ENCODE measurements around the gene RIN3. TPM values are rescaled to one million over a fixed set of nuclear protein-coding genes. Genes with fewer than 3 reads are reported as not detected.

Gene RIN3
- total RNA-seq, 1 experiment from 2014 or later: 10.9 TPM

Other genes with a start within 250 kb of the RIN3 start
- gene SLC24A4, start 190.6 kb upstream of the RIN3 start, total RNA-seq (2021; ENCODE audit: unreplicated experiment): not detected
- 37.2 TPM for gene LGMN, start 234.8 kb downstream of the RIN3 start, total RNA-seq (2021; ENCODE audit: unreplicated experiment)

All from Panc1 (cell line).